ENCODE data around the gene ISL1.

DNA sequence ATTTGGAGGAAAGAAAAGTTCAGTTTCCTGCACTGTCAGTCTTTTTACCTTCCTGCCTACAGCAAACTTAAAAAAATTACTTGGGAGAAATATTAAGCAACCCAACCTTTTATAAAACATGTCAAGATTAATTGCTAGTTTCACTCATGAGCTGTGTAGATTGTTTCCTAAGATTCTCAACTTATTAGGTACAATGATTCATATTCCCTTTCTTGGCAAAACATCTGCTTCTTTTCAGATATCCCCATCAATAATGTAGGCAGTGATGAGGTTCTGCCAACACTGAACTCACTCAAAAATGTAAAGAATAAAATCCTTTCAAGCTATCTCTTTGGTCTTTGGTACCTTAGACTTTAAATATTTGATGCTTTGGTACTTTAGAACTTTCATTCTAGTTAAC, 56.0 kb downstream of the ISL1 start:
- no peak for TF ChIP-seq POLR2A (IDR thresholded peaks at IDR 0.05)
- TF ChIP-seq CTCF (IDR thresholded peaks at IDR 0.05): no peak

Data from thyroid gland (tissue), 4 donors.